Measurements from ENCODE around the gene IL4. TPM values are rescaled to one million over a fixed set of nuclear protein-coding genes. Genes with fewer than 3 reads are reported as not detected.
"Not testable (repeated sequence)": the region's sequence is repeated elsewhere in the genome, so short reads cannot be mapped to it uniquely, and the experiment has no call there.

Gene IL4
- total RNA-seq: not detected in 2 replicates
- long read RNA-seq: 0 reads

DNA sequence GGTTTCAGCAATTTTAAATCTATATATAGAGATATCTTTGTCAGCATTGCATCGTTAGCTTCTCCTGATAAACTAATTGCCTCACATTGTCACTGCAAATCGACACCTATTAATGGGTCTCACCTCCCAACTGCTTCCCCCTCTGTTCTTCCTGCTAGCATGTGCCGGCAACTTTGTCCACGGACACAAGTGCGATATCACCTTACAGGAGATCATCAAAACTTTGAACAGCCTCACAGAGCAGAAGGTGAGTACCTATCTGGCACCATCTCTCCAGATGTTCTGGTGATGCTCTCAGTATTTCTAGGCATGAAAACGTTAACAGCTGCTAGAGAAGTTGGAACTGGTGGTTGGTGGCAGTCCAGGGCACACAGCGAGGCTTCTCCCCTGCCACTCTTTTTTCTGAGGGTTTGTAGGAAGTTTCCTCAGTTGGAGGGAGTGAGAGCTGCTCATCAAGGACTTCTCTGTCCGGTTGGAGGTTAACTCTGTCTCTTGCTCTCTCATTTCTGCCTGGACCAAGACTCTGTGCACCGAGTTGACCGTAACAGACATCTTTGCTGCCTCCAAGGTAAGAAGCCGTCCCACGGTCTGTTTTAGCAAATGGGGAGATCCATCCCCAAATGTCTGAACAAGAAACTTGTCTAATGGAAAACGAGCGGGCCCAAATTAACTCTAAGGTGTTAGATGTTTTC lies at the start of gene IL4:
Gene IL4 (plus strand): TSS at position 51 of the 692 bp plus-strand sequence. CDS start 62 bp downstream, at position 113.
- Mint-ChIP-seq H3K9me3 (peaks cover 3% of the 10 kb centered on the region), H3K27ac (ENCODE audit: unreplicated experiment) (no peak within 1 kb of the TSS), H3K4me1 (peaks cover 5% of the 10 kb centered on the region), H3K4me3 (no peak within 1 kb of the TSS), H3K36me3 (ENCODE audit: low read depth) (no peaks in the 10 kb centered on the region), H3K27me3 (ENCODE audit: low read depth) (no peaks in the 10 kb centered on the region)
- TF ChIP-seq, protein P1, sequence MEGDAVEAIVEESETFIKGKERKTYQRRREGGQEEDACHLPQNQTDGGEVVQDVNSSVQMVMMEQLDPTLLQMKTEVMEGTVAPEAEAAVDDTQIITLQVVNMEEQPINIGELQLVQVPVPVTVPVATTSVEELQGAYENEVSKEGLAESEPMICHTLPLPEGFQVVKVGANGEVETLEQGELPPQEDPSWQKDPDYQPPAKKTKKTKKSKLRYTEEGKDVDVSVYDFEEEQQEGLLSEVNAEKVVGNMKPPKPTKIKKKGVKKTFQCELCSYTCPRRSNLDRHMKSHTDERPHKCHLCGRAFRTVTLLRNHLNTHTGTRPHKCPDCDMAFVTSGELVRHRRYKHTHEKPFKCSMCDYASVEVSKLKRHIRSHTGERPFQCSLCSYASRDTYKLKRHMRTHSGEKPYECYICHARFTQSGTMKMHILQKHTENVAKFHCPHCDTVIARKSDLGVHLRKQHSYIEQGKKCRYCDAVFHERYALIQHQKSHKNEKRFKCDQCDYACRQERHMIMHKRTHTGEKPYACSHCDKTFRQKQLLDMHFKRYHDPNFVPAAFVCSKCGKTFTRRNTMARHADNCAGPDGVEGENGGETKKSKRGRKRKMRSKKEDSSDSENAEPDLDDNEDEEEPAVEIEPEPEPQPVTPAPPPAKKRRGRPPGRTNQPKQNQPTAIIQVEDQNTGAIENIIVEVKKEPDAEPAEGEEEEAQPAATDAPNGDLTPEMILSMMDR (conservative IDR thresholded peaks at IDR 0.05): no peak
- DNase-seq (ENCODE audit: low read depth, low spot score): no peak

GRCh38 chr5:132627470-132627869 lies 46.3 kb upstream of the IL4 start:
- Mint-ChIP-seq H3K4me3 (no peak overlapping the region), H3K27ac (ENCODE audit: unreplicated experiment) (no peak overlapping the region), H3K36me3 (ENCODE audit: low read depth) (peaks cover 16% of the 10 kb centered on the region), H3K27me3 (ENCODE audit: low read depth) (no peaks in the 10 kb centered on the region), H3K9me3 (no peaks in the 10 kb centered on the region), H3K4me1 (no peaks in the 10 kb centered on the region)
- DNase-seq (ENCODE audit: low read depth, low spot score): no peak
- TF ChIP-seq, protein P1 (conservative IDR thresholded peaks at IDR 0.05): no peak

GRCh38 chr5:132628814-132629213 lies 45.0 kb upstream of the IL4 start:
- Mint-ChIP-seq H3K27me3 (ENCODE audit: low read depth) (no peaks in the 10 kb centered on the region), H3K27ac (ENCODE audit: unreplicated experiment) (no peak overlapping the region), H3K36me3 (ENCODE audit: low read depth) (peaks cover 12% of the 10 kb centered on the region), H3K9me3 (no peaks in the 10 kb centered on the region), H3K4me3 (no peak overlapping the region), H3K4me1 (no peaks in the 10 kb centered on the region)
- no peak for DNase-seq (ENCODE audit: low read depth, low spot score)
- TF ChIP-seq, protein P1 (conservative IDR thresholded peaks at IDR 0.05): no peak

DNA sequence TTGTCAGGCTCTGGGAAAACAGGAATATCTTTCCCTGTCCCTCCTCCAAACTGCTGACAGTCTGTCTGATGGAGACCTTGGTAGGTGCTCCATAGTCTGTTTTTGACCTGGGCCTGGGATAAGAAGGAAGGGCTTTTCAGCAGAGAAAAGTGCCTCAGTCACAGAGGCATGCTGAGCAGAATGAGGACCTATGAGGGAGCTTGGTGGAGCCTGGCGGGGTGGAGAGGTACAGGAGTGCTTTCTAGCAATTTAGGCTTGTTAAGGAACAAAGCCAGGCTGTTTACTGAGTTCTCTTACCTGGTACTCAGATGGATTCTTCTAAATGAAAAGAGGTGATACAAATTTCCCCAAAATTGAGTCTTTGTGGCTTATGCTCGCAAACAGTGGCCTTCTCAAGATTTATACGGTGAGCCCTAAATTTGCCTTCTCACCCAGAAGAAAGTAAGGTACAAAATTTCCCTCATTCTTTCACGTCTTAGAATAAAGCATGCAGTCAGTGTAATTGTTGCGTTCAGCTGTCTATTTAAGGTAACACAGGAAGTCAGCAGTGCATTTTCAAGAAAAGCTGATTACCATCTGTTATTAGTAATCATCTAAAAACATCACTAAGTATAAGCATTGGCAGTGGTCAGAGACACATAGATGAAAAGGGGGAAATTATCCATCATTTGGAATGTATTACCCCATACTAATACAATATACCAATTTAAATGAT lies 44.4 kb upstream of the IL4 start:
- TF ChIP-seq, protein P1 (conservative IDR thresholded peaks at IDR 0.05): no peak
- Mint-ChIP-seq H3K27ac (ENCODE audit: unreplicated experiment) (no peak overlapping the region), H3K4me1 (no peaks in the 10 kb centered on the region), H3K9me3 (no peaks in the 10 kb centered on the region), H3K27me3 (ENCODE audit: low read depth) (no peaks in the 10 kb centered on the region), H3K36me3 (ENCODE audit: low read depth) (peaks cover 12% of the 10 kb centered on the region), H3K4me3 (no peak overlapping the region)
- DNase-seq (ENCODE audit: low read depth, low spot score): no peak

- H3K27me3 Mint-ChIP-seq (ENCODE audit: low read depth); H3K27ac Mint-ChIP-seq (ENCODE audit: unreplicated experiment); H3K36me3 Mint-ChIP-seq (ENCODE audit: low read depth); H3K4me1 Mint-ChIP-seq; H3K9me3 Mint-ChIP-seq; DNase-seq (ENCODE audit: low read depth, low spot score); H3K4me3 Mint-ChIP-seq: not testable (repeated sequence)
Measured at GRCh38 chr5:132633587-132633986, 40.2 kb upstream of the IL4 start.

DNA sequence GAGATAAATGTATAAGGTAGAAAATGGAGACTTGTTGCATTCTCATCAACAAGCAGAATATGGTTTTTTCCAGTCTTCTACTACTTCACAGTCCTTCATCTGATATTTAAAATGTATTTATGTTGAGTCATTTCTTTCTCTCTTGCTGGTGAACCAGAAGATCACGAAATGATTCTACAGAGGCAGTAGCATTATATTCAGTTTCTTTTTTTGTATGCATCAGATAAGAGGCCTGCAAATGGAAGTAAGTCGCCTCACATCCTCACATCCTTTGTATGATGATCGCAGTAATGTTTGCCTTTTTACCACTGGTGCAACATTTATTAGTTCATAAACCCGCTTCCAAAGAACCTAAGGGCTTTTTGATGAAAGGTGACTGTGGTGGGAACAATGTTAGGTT lies 37.9 kb upstream of the IL4 start:
- Mint-ChIP-seq H3K4me1 (no peaks in the 10 kb centered on the region), H3K4me3 (no peak overlapping the region), H3K27ac (ENCODE audit: unreplicated experiment) (no peak overlapping the region), H3K27me3 (ENCODE audit: low read depth) (no peaks in the 10 kb centered on the region), H3K36me3 (ENCODE audit: low read depth) (peaks cover 9% of the 10 kb centered on the region), H3K9me3 (no peaks in the 10 kb centered on the region)
- TF ChIP-seq, protein P1 (conservative IDR thresholded peaks at IDR 0.05): no peak
- no peak for DNase-seq (ENCODE audit: low read depth, low spot score)

Measured in neural crest cell (in vitro differentiated cells).